ENCODE data around the gene PRR35. TPM values are rescaled to one million over a fixed set of nuclear protein-coding genes. Genes with fewer than 3 reads are reported as not detected.

Gene PRR35
- polyA plus RNA-seq, 1 donor (not counting 4 experiments of a cell fraction or from before 2014, with no cell fraction given): not detected

DNA sequence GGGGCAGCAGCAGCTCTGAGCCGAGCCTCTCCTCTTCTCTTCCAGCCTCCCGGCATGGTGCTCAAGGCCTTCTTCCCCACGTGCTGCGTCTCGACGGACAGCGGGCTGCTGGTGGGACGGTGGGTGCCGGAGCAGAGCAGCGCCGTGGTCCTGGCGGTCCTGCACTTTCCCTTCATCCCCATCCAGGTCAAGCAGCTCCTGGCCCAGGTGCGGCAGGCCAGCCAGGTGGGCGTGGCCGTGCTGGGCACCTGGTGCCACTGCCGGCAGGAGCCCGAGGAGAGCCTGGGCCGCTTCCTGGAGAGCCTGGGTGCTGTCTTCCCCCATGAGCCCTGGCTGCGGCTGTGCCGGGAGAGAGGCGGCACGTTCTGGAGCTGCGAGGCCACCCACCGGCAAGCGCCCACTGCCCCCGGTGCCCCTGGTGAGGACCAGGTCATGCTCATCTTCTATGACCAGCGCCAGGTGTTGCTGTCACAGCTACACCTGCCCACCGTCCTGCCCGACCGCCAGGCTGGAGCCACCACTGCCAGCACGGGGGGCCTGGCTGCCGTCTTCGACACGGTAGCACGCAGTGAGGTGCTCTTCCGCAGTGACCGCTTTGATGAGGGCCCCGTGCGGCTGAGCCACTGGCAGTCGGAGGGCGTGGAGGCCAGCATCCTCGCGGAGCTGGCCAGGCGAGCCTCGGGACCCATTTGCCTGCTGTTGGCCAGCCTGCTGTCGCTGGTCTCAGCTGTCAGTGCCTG, 14.0 kb downstream of the PRR35 start:
- Histone ChIP-seq H3K4me1 (ENCODE audit: control insufficient read depth, extremely low read depth, insufficient read depth, low read length) (peaks cover 6% of the 10 kb centered on the region), H3K27me3 (ENCODE audit: control insufficient read depth, extremely low read depth, insufficient read depth, low read length) (no peaks in the 10 kb centered on the region), H3K9me1 (ENCODE audit: control insufficient read depth, extremely low read depth, insufficient read depth, low read length) (no peaks in the 10 kb centered on the region), H2AFZ (ENCODE audit: control insufficient read depth, low read length) (no peak overlapping the region), H3K9me3 (ENCODE audit: control insufficient read depth, low read depth, low read length) (no peaks in the 10 kb centered on the region), H3K36me3 (ENCODE audit: control insufficient read depth in 2 of 2, extremely low read depth in 1 of 2, insufficient read depth in 2 of 2, low read length in 2 of 2) (peaks cover 7 to 15% of the 10 kb centered on the region in 2 experiments), H3K27ac (ENCODE audit: control insufficient read depth, insufficient read depth, low read length) (no peak overlapping the region), H3K4me2 (ENCODE audit: control insufficient read depth, extremely low read depth, insufficient read depth, low read depth, low read length) (no peak overlapping the region), H4K20me1 (ENCODE audit: control insufficient read depth, extremely low read depth, insufficient read depth, low read length) (no peaks in the 10 kb centered on the region), H3K9ac (ENCODE audit: control insufficient read depth, extremely low read depth, insufficient read depth, low read length) (no peak overlapping the region), H3K4me3 (ENCODE audit: control insufficient read depth in 2 of 3, extremely low read depth in 1 of 3, insufficient read depth in 2 of 3, low read depth in 1 of 3, low read length in 3 of 3) (no peak overlapping the region), H3K79me2 (ENCODE audit: control insufficient read depth, insufficient read depth, low read length) (peaks cover 14% of the 10 kb centered on the region)
- DNase-seq (ENCODE audit: low read depth, low spot score): no peak
- TF ChIP-seq, protein P1, sequence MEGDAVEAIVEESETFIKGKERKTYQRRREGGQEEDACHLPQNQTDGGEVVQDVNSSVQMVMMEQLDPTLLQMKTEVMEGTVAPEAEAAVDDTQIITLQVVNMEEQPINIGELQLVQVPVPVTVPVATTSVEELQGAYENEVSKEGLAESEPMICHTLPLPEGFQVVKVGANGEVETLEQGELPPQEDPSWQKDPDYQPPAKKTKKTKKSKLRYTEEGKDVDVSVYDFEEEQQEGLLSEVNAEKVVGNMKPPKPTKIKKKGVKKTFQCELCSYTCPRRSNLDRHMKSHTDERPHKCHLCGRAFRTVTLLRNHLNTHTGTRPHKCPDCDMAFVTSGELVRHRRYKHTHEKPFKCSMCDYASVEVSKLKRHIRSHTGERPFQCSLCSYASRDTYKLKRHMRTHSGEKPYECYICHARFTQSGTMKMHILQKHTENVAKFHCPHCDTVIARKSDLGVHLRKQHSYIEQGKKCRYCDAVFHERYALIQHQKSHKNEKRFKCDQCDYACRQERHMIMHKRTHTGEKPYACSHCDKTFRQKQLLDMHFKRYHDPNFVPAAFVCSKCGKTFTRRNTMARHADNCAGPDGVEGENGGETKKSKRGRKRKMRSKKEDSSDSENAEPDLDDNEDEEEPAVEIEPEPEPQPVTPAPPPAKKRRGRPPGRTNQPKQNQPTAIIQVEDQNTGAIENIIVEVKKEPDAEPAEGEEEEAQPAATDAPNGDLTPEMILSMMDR (optimal IDR thresholded peaks at IDR 0.05 in 1 of 3, IDR thresholded peaks at IDR 0.05 in 1 of 3, conservative IDR thresholded peaks at IDR 0.05 in 1 of 3; ENCODE audit: extremely low read depth in 1 of 3, insufficient read depth in 2 of 3, low read length in 3 of 3): no peak
- TF ChIP-seq EZH2 (IDR thresholded peaks at IDR 0.05; ENCODE audit: low read length): no peak
- no peak for FAIRE-seq
- dilution Hi-C loops (cut with MboI; ENCODE audit: extremely low pct_ligation_motif_present, low sequenced_read_pairs): no loop called here

GRCh38 chr16:575354-576196, 15.4 kb downstream of the PRR35 start:
- H3K4me3 ChIP-seq (ENCODE audit: control insufficient read depth in 2 of 3, extremely low read depth in 1 of 3, insufficient read depth in 2 of 3, low read depth in 1 of 3, low read length in 3 of 3): no peak overlapping the region
- no peaks in the 10 kb centered on the region for H3K9me3 ChIP-seq (ENCODE audit: control insufficient read depth, low read depth, low read length)
- DNase-seq (ENCODE audit: low read depth, low spot score) (no peak), FAIRE-seq (no peak)
- no peak overlapping the region for H3K9ac ChIP-seq (ENCODE audit: control insufficient read depth, extremely low read depth, insufficient read depth, low read length)
- H3K36me3 ChIP-seq (ENCODE audit: control insufficient read depth in 2 of 2, extremely low read depth in 1 of 2, insufficient read depth in 2 of 2, low read length in 2 of 2): peaks cover 9 to 15% of the 10 kb centered on the region in 2 experiments
- H3K27me3 ChIP-seq (ENCODE audit: control insufficient read depth, extremely low read depth, insufficient read depth, low read length): no peaks in the 10 kb centered on the region
- no peak overlapping the region for H3K27ac ChIP-seq (ENCODE audit: control insufficient read depth, insufficient read depth, low read length)
- H3K79me2 ChIP-seq (ENCODE audit: control insufficient read depth, insufficient read depth, low read length): peaks cover 10% of the 10 kb centered on the region
- no peaks in the 10 kb centered on the region for H3K9me1 ChIP-seq (ENCODE audit: control insufficient read depth, extremely low read depth, insufficient read depth, low read length)
- no peak overlapping the region for H2AFZ ChIP-seq (ENCODE audit: control insufficient read depth, low read length)
- TF ChIP-seq EZH2 (IDR thresholded peaks at IDR 0.05; ENCODE audit: low read length): no peak
- TF ChIP-seq, protein P1 (optimal IDR thresholded peaks at IDR 0.05 in 1 of 3, IDR thresholded peaks at IDR 0.05 in 1 of 3, conservative IDR thresholded peaks at IDR 0.05 in 1 of 3; ENCODE audit: extremely low read depth in 1 of 3, insufficient read depth in 2 of 3, low read length in 3 of 3): no peak
- dilution Hi-C loops (cut with MboI; ENCODE audit: extremely low pct_ligation_motif_present, low sequenced_read_pairs): no loop called here
- no peaks in the 10 kb centered on the region for H4K20me1 ChIP-seq (ENCODE audit: control insufficient read depth, extremely low read depth, insufficient read depth, low read length)
- H3K4me2 ChIP-seq (ENCODE audit: control insufficient read depth, extremely low read depth, insufficient read depth, low read depth, low read length): no peak overlapping the region
- H3K4me1 ChIP-seq (ENCODE audit: control insufficient read depth, extremely low read depth, insufficient read depth, low read length): peaks cover 3% of the 10 kb centered on the region

Measured in keratinocyte (primary cell).